Activated CD4-positive, CD25-positive, alpha-beta regulatory T cell treated with anti-CD3 and anti-CD28 coated beads, Interleukin-2, amount 50 U/mL, for 16 hours (primary cell): ENCODE measurements around the gene PTPRN2.
"Not testable (repeated sequence)": the region's sequence is repeated elsewhere in the genome, so short reads cannot be mapped to it uniquely, and the experiment has no call there.

Experiments
- DNase-seq: peaks from one replicate; pipeline ENCODE4 v3.0.0-alpha.2; 2020; ENCODE audit warnings: low read depth, low spot score

The PTPRN2 gene

DNA sequence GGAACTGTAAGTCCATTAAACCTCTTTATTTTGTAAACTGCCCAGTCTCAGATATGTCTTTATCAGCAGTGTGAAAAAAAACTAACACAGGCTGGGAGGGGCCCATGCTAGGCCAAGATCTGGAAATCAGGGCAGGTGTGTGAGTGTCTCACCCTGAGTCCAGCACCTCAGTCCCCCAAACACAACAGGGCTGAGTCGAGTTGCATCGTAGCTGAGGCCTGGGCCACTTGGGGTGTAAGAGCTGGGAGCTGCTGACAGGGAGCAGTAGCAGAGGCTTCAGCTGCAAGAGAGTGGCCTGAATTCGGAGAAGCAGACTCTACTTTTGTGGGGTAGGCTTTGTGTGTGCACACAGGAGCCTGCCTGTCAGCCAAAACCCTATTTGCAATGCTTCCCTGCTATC lies 553.1 kb downstream of the PTPRN2 start:
- DNase-seq, result no peak

DNA sequence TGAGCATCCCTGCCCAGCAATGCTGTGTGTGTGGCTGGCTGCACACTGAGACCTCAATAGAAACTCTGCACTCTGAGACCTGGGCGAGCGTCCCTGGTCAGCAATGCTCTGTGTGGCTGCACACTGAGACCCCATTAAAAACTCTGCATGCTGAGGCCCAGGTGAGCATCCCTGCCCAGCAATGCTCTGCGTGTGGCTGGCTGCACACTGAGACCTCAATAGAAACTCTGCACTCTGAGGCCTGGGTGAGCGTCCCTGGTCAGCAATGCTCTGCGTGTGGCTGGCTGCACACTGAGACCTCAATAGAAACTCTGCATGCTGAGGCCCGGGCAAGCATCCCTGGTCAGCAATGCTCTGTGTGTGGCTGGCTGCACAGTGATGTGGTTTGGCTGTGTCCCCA lies 553.7 kb downstream of the PTPRN2 start:
- DNase-seq, result not testable (repeated sequence)

DNA sequence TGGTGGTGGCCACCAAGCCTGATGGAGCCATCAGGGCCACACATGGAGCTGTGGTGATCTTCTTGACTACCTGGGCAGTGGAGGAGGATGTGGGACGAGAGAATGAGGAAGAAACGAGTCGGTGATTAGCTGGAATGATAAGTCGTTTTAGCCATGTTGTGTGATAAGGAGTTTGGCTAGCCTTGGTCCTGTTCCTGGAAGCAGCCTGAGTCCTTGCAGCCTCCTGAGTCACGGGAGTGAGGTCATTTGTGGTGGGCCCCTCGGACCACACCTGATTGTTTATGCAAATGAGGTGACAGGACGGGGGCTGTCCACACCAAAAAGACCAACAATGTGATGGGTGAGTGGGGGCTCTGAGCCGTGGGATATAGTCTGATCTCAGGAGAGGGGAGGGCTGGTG lies 554.4 kb downstream of the PTPRN2 start:
- no peak for DNase-seq

- no peak for DNase-seq
These were observed 555.0 kb downstream of the PTPRN2 start for GRCh38 chr7:158032561-158033115.

DNA sequence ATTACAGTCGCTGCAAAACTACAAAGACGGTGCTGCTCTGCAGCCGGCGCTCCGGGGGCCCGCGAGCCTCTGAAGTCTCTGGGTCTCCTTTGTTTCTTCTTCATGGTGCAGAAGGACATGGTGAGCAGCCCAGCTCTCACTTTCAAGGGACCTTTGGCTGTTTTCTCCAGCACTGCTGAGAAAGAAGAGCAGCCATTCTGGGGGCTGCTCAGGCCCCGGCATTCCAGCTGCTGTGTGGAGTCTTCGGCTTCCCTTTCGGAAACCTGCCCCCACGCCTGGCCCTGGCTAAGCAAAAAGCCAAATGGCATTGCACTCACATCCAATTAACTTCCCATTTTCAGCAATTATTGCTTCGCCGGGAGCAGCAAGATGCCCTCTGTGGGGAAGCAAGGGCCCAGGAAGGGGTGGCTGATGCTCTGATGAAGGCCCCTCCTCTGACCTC lies 555.7 kb downstream of the PTPRN2 start:
- DNase-seq, result no peak

GRCh38 chr7:158030566-158030965 lies 557.1 kb downstream of the PTPRN2 start:
- DNase-seq, result no peak

DNA sequence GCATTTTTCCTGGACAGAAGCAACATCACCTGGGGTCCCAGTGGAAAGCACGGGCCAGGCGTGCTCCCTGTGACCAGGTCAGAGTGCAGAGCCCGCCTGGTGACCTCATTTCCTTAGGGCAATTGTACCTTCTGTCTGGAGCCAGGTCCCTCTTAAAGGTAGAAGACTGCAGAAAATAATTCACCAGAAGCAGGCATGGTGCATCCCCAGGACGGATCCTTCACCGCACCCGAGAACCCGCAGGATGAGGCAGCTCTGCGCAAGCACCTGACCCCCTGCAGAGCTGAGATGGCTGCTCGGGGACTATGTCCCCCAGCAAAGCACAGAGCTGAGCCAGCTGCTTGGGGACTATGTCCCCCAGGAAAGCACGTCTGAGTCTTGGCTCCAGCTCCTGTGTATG lies 557.6 kb downstream of the PTPRN2 start:
- DNase-seq, result no peak

DNA sequence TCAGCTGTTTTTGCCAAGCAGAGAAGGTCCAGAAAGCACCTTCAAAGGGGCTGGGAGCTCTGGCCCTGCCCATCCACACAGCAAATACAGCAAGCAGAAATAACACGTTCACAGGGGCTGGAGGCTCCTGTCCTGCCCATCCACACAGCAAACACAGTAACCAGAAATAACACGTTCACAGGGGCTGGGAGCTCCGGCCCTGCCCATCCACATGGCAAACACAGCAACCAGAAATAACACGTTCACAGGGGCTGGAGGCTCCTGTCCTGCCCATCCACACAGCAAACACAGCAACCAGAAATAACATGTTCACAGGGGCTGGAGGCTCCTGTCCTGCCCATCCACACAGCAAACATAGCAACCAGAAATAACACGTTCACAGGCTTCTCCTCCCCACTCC lies 558.1 kb downstream of the PTPRN2 start:
- DNase-seq, result no peak

GRCh38 chr7:158028971-158029370 lies 558.7 kb downstream of the PTPRN2 start:
- no peak for DNase-seq

GRCh38 chr7:158028290-158028941 lies 559.2 kb downstream of the PTPRN2 start:
- DNase-seq, result no peak

GRCh38 chr7:158027646-158028045 lies 560.0 kb downstream of the PTPRN2 start:
- DNase-seq, result no peak

GRCh38 chr7:158026636-158027265 lies 560.9 kb downstream of the PTPRN2 start:
- no peak for DNase-seq

- DNase-seq, result no peak
These were observed 561.7 kb downstream of the PTPRN2 start for GRCh38 chr7:158025686-158026600.

DNA sequence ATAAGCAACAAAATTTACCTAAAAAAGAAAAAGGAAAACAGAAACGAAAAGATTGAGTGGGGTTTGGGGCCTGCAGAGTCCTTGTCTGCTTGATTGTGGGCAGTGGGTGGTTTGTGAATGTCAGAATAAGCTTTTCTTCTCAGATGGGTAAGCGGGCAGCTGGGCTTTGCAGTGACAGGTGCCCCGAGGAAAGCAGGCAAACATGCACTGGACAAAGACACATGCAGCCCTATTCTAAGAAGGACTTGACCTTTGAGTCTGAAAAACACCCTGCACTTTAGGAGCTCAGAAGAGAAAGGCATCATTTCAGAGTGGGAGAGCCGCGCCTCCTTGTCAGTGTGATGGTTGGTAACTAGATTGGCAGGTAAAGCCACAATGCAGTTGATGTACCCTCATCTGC lies 562.7 kb downstream of the PTPRN2 start:
- DNase-seq, result no peak

GRCh38 chr7:158024351-158024715 lies 563.3 kb downstream of the PTPRN2 start:
- DNase-seq, result no peak

DNA sequence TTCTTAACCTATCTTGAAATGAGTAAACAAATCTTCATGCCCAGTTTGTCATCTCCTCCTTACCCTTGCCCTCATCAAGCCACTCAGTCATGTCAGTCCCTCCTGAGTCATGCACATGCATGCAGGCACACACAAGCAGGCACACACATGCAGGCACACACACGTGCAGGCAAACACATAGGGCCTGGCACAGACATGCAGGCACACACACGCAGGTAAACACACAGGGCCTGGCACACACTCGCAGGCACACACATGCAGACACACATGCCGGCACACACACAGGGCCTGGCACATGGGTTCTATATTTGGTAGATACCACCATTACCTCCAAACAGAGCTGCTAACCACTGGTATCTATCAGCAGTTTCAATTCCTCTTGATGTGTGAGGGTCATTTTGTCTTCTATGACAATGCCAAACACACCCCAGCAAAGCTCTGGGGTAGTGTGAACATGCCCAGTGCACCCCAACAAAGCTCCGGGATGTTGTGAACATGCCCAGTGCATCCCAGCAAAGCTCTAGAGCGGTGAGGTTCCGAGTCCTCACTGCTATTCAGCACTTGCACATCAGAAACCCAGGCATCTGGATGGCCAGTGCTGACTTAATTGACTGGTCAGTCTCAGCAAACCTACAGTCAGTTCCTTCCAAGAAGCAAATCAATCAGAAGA lies 563.8 kb downstream of the PTPRN2 start:
- no peak for DNase-seq

DNA sequence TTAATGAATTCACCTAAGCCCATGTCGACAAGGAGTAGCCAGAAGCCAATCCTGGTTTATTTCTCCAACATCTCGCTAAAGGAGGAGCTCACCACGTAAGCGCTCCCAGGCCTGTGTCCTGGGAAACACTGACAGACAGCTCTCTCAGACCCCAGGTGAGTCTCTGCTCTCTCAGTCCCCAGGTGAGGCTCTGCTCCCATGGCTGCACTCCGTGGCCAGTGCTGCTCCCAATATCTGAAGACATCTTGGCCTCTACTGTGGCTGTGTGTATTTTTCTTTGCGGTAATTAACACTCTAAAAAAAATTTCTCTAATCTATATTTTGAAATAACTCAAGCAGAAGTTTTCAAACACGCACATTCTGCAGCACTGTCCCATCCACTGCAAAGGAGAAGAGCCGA lies 564.5 kb downstream of the PTPRN2 start:
- DNase-seq, result no peak

DNA sequence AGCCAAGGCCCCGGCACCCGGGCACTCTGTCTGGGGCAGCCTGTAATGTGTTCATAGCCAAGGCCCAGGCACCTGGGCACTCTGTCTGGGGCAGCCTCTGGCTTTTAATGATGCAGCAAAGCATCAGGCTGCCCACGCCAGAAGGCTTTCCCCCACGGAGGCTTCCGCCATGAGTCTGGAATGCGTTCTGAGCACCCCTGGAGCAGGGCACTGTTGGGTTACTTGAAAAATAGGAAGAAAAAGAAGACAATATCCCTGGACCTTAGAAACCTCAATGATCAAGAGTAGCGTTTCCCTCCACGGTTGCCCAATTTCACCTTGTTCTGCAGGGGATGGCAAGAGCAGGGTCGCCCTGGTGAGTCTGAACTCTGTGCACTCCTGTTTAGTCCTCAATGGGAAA lies 565.0 kb downstream of the PTPRN2 start:
- DNase-seq, result no peak

GRCh38 chr7:158021836-158022235 lies 565.8 kb downstream of the PTPRN2 start:
- no peak for DNase-seq

GRCh38 chr7:158020706-158021095 lies 566.9 kb downstream of the PTPRN2 start:
- no peak for DNase-seq
